H1 (cell line): ENCODE measurements around the gene POLN. TPM values are rescaled to one million over a fixed set of nuclear protein-coding genes. Genes with fewer than 3 reads are reported as not detected.

Experiments
- CTCF ChIA-PET: fragments of 300-600 bp; sonication (Branson Sonifier 250); formaldehyde crosslinking; loops from one replicate; lab custom pipeline; 2021; ENCODE audit not compliant: partially characterized antibody; lab: Charles Lee
- POLR2A ChIA-PET: fragments of 300-600 bp; sonication (Branson Sonifier 250); formaldehyde crosslinking; loops from one replicate; lab custom pipeline; 2021; ENCODE audit warnings: inconsistent platforms; ENCODE audit not compliant: partially characterized antibody; lab: Charles Lee
- DNase-seq, 2 experiments: peaks; one replicate each; pipeline versions ENCODE4 v3.0.0 to v3.0.0-alpha.2; 2010 to 2022; ENCODE audit warnings: low spot score in 2 of 2, low read depth in 1 of 2, mixed read lengths in 1 of 2
- FAIRE-seq: peaks from 2 replicates; lab custom pipeline; 2011; peaks lifted over from hg19 to GRCh38; lab: Jason Lieb, UNC
- H2AFZ ChIP-seq: 2 replicates; pipeline ENCODE4 v1.8.1; 2012; ENCODE audit warnings: low read length, inconsistent platforms
- H2AK5ac ChIP-seq: 2 replicates; pipeline ENCODE4 v1.6.1; 2013; ENCODE audit warnings: low read depth, low read length
- H2BK120ac ChIP-seq: replicated peaks from 2 replicates; pipeline ENCODE3; 2013; ENCODE audit warnings: low read depth, low read length, inconsistent platforms
- H2BK12ac ChIP-seq: 2 replicates; pipeline ENCODE4 v1.6.1; 2013; ENCODE audit warnings: low read depth, low read length
- H2BK15ac ChIP-seq: 2 replicates; pipeline ENCODE4 v1.6.1; 2013; ENCODE audit warnings: low read length
- H2BK20ac ChIP-seq: 2 replicates; pipeline ENCODE4 v1.6.1; 2013; ENCODE audit warnings: low read length
- H2BK5ac ChIP-seq: 2 replicates; pipeline ENCODE4 v1.6.1; 2013; ENCODE audit warnings: low read depth, low read length
- H3K14ac ChIP-seq: 2 replicates; pipeline ENCODE4 v1.6.1; 2013; ENCODE audit warnings: inconsistent platforms; ENCODE audit not compliant: insufficient read length
- H3K18ac ChIP-seq: 2 replicates; pipeline ENCODE4 v1.6.1; 2013; ENCODE audit warnings: low read length; ENCODE audit errors: extremely low read depth
- H3K23ac ChIP-seq: 2 replicates; pipeline ENCODE4 v1.6.1; 2013; ENCODE audit warnings: inconsistent platforms; ENCODE audit not compliant: insufficient read length
- H3K23me2 ChIP-seq: 2 replicates; pipeline ENCODE4 v1.6.1; 2013; ENCODE audit warnings: low read depth, low read length
- H3K27ac ChIP-seq: 2 replicates; pipeline ENCODE4 v1.6.1; 2011; ENCODE audit warnings: low read depth, low read length, inconsistent platforms
- H3K27me3 ChIP-seq, 4 experiments: replicated peaks in 1 of 4; 1 replicate in 1 of 4; 2 replicates in 3 of 4; pipeline versions ENCODE4 v1.6.1 to v1.8.1; 2011 to 2013; ENCODE audit warnings: low read length in 3 of 4, mild to moderate bottlenecking in 3 of 4, inconsistent platforms in 2 of 4, mixed read lengths in 2 of 4, moderate library complexity in 1 of 4; ENCODE audit not compliant: control insufficient read depth in 3 of 4, insufficient read depth in 3 of 4; ENCODE audit errors: extremely low read depth in 1 of 4
- H3K36me3 ChIP-seq, 4 experiments: 2 replicates each; pipeline versions ENCODE4 v1.6.1 to v1.8.1; 2011 to 2013; ENCODE audit warnings: mild to moderate bottlenecking in 4 of 4, low read length in 3 of 4, moderate library complexity in 2 of 4, control low read depth in 1 of 4, inconsistent platforms in 1 of 4; ENCODE audit not compliant: insufficient read depth in 4 of 4, control insufficient read depth in 2 of 4
- H3K4ac ChIP-seq: replicated peaks from 2 replicates; pipeline ENCODE3; 2013; ENCODE audit warnings: low read length, low read depth, mixed read lengths, inconsistent platforms; ENCODE audit not compliant: insufficient read length
- H3K4me1 ChIP-seq, 4 experiments: replicated peaks in 1 of 4; 1 replicate in 1 of 4; 2 replicates in 3 of 4; pipeline versions ENCODE4 v1.6.1 to v1.8.1; 2011 to 2013; ENCODE audit warnings: low read length in 3 of 4, inconsistent platforms in 2 of 4, mixed read lengths in 1 of 4; ENCODE audit not compliant: insufficient read depth in 4 of 4, control insufficient read depth in 3 of 4
- H3K4me2 ChIP-seq, 2 experiments: 2 replicates each; pipeline versions ENCODE4 v1.6.1 to v1.8.1; 2011 to 2013; ENCODE audit warnings: low read depth in 2 of 2, low read length in 2 of 2, control low read depth in 1 of 2, inconsistent platforms in 1 of 2, mild to moderate bottlenecking in 1 of 2; ENCODE audit not compliant: insufficient read depth in 1 of 2
- H3K4me3 ChIP-seq, 4 experiments: fragments of 200-600, 300-600 bp in 1 of 4; sonication (generic), shearing (Covaris generic), sonication (Bioruptor Twin) in 1 of 4; 2 replicates each; pipeline versions ENCODE4 v1.5.1 to v1.8.1; 2011 to 2016; ENCODE audit warnings: low read length in 4 of 4, low read depth in 3 of 4, control low read depth in 2 of 4, inconsistent platforms in 2 of 4, mild to moderate bottlenecking in 2 of 4, mixed read lengths in 1 of 4, moderate library complexity in 1 of 4; ENCODE audit not compliant: insufficient read depth in 2 of 4; ENCODE audit errors: extremely low read depth in 1 of 4
- H3K56ac ChIP-seq: replicated peaks from 2 replicates; pipeline ENCODE3; 2013; ENCODE audit warnings: low read depth, mild to moderate bottlenecking, mixed read lengths, low read length, inconsistent platforms; ENCODE audit not compliant: insufficient read length
- H3K79me1 ChIP-seq: 2 replicates; pipeline ENCODE4 v1.6.1; 2013; ENCODE audit warnings: low read depth, low read length, control low read depth
- H3K79me2 ChIP-seq, 2 experiments: 2 replicates each; pipeline versions ENCODE4 v1.6.1 to v1.8.1; 2012 to 2013; ENCODE audit warnings: low read length in 2 of 2, mild to moderate bottlenecking in 2 of 2, inconsistent platforms in 1 of 2; ENCODE audit not compliant: insufficient read depth in 2 of 2, control insufficient read depth in 1 of 2
- H3K9ac ChIP-seq, 4 experiments: replicated peaks in 1 of 4; 1 replicate in 1 of 4; 2 replicates in 3 of 4; pipeline versions ENCODE4 v1.6.1 to v1.8.1; 2011 to 2013; ENCODE audit warnings: low read depth in 3 of 4, low read length in 3 of 4, control low read depth in 2 of 4, mild to moderate bottlenecking in 2 of 4, moderate library complexity in 2 of 4, inconsistent platforms in 1 of 4; ENCODE audit errors: extremely low read depth in 1 of 4
- H3K9me3 ChIP-seq, 2 experiments: 2 replicates each; pipeline versions ENCODE4 v1.6.1 to v1.8.1; 2012 to 2013; ENCODE audit warnings: mild to moderate bottlenecking in 2 of 2, moderate library complexity in 2 of 2, control low read depth in 1 of 2, inconsistent platforms in 1 of 2, low read depth in 1 of 2, low read length in 1 of 2, mixed read lengths in 1 of 2; ENCODE audit not compliant: insufficient read depth in 2 of 2
- H4K20me1 ChIP-seq, 2 experiments: replicated peaks in 1 of 2; 2 replicates each; pipeline versions ENCODE3 to v1.8.1; 2011 to 2013; ENCODE audit warnings: inconsistent platforms in 2 of 2, low read length in 2 of 2, mild to moderate bottlenecking in 1 of 2; ENCODE audit not compliant: insufficient read depth in 2 of 2, control insufficient read depth in 1 of 2
- H4K5ac ChIP-seq: 2 replicates; pipeline ENCODE4 v1.6.1; 2013; ENCODE audit warnings: low read length, low read depth, mixed read lengths, inconsistent platforms; ENCODE audit not compliant: insufficient read length
- H4K8ac ChIP-seq: 2 replicates; pipeline ENCODE4 v1.8.0; 2013; ENCODE audit warnings: mild to moderate bottlenecking, moderate library complexity, low read length, inconsistent platforms; ENCODE audit not compliant: insufficient read depth; ENCODE audit errors: extremely low read depth
- H4K91ac ChIP-seq: replicated peaks from 2 replicates; pipeline ENCODE3; 2013; ENCODE audit warnings: low read length, mixed read lengths, inconsistent platforms; ENCODE audit not compliant: insufficient read length
- BCL11A ChIP-seq, 2 experiments: IDR thresholded peaks; one replicate each; pipeline ENCODE4 v1.6.1; 2011; ENCODE audit warnings: low read depth in 2 of 2, low read length in 2 of 2, mild to moderate bottlenecking in 2 of 2
- CTBP2 ChIP-seq: IDR thresholded peaks from 2 replicates; pipeline ENCODE4 v1.7.0; 2011; ENCODE audit warnings: borderline replicate concordance, mild to moderate bottlenecking, moderate library complexity, mixed read lengths, low read length; ENCODE audit not compliant: insufficient read depth, insufficient read length
- FOSL1 ChIP-seq: IDR thresholded peaks from 2 replicates; pipeline ENCODE4 v1.6.1; 2011; ENCODE audit warnings: mild to moderate bottlenecking, low read depth, low read length, moderate library complexity; ENCODE audit not compliant: insufficient read depth
- JUN ChIP-seq: IDR thresholded peaks from 2 replicates; pipeline ENCODE4 v1.6.1; 2011; ENCODE audit warnings: low read depth, mild to moderate bottlenecking, improper control_type of control experiment, low read length
- NRF1 ChIP-seq: IDR thresholded peaks from 2 replicates; pipeline ENCODE4 v1.6.1; 2011; ENCODE audit warnings: mild to moderate bottlenecking, low read depth, low read length, improper control_type of control experiment
- RBBP5 ChIP-seq: IDR thresholded peaks from 2 replicates; pipeline ENCODE4 v1.7.1; 2012; ENCODE audit warnings: low read depth, mild to moderate bottlenecking, inconsistent platforms, low read length, moderate library complexity, borderline replicate concordance
- SAP30 ChIP-seq: fragments of 300-600 bp; sonication (generic); IDR thresholded peaks from 2 replicates; pipeline ENCODE4 v1.7.1; 2012; ENCODE audit warnings: low read length, moderate library complexity, mild to moderate bottlenecking, inconsistent platforms; ENCODE audit not compliant: insufficient read depth, insufficient replicate concordance
- SP2 ChIP-seq: IDR thresholded peaks from 2 replicates; pipeline ENCODE4 v1.6.1; 2012; ENCODE audit warnings: mild to moderate bottlenecking, low read length, inconsistent platforms
- WGBS, 2 experiments: shearing (Covaris generic) in 1 of 2; methylation state at CpG; one replicate each; pipeline versions ENCODE4 v1.1.6 to v1.1.7; 2013 to 2015; ENCODE audit warnings: low lambda C conversion rate in 2 of 2, mixed read lengths in 2 of 2, inconsistent platforms in 1 of 2, low coverage in 1 of 2, missing lambda C conversion rate in 1 of 2; ENCODE audit not compliant: insufficient replicate concordance in 2 of 2, insufficient coverage in 1 of 2, insufficient read length in 1 of 2; ENCODE audit errors: extremely low coverage in 1 of 2, missing lambda C conversion rate in 1 of 2; 5-methylcytosine and 5-hydroxymethylcytosine counted together
- polyA plus RNA-seq, 7 experiments: library from polyadenylated mRNA; depleted of rRNA in 3 of 7; stranded (reverse) in 5 of 7; unstranded in 2 of 7; fragments of >200 nt in 5 of 7; fragments of 200-250 nt in 2 of 7; gene quantifications; 1 replicate in 5 of 7; 2 replicates in 1 of 7; 4 replicates in 1 of 7; pipeline versions ENCODE4 v1.2.1 to v1.2.3, GENCODE V29; 2011 to 2013; ENCODE audit warnings: missing spikeins in 2 of 7, mixed read lengths in 2 of 7
- total RNA-seq: library from RNA; stranded (reverse); fragmentation: NEBNext Ultra II Directional; extraction: Animal tissue kit (Norgen Biotek cat#: 25700); gene quantifications from 2 replicates; pipeline ENCODE4 v1.2.1, GENCODE V29; 2021

The POLN gene
- total and polyA plus RNA-seq, 2 of the 8 experiments (the other 6 are each of a cell fraction or from before 2014, with no cell fraction given): 0.98 to 1.5 TPM

GRCh38 chr4:2263926-2264321, 22.0 kb upstream of the POLN start:
- Histone ChIP-seq H3K27ac (no peak overlapping the region), H3K4me1 (peaks cover 0 to 13% (median 8%) of the 10 kb centered on the region in 4 experiments; a peak in 5 of 7 replicates), H3K4me3 (no peak overlapping the region), H4K5ac (no peak overlapping the region), H3K23me2 (peaks cover 10% of the 10 kb centered on the region; the same call in 1 of the 2 replicates), H4K8ac (no peak overlapping the region), H3K4ac (no peak overlapping the region), H3K18ac (no peak overlapping the region), H3K56ac (no peak overlapping the region), H2BK15ac (no peak overlapping the region), H2BK120ac (no peak overlapping the region), H3K4me2 (no peak overlapping the region), H3K79me2 (no peaks in the 10 kb centered on the region), H4K91ac (no peak overlapping the region), H3K9ac (no peak overlapping the region), H2AK5ac (no peak overlapping the region), H2BK5ac (no peak overlapping the region), H3K36me3 (no peaks in the 10 kb centered on the region), H2AFZ (no peak overlapping the region), H4K20me1 (peaks cover 0 to 6% of the 10 kb centered on the region in 2 experiments), H3K79me1 (no peaks in the 10 kb centered on the region), H2BK12ac (no peak overlapping the region), H2BK20ac (no peak overlapping the region), H3K9me3 (no peaks in the 10 kb centered on the region), H3K27me3 (no peaks in the 10 kb centered on the region), H3K14ac (no peak overlapping the region), H3K23ac (no peak overlapping the region)
- no peak for FAIRE-seq
- ChIA-PET CTCF (interaction anchor here (2.2 kb wide), 1 partner anchor 43 kb away, joined by 6 read pairs; no protein-coding TSS in a partner anchor), POLR2A (no interaction called here)
- 93% methylated on average over 4 of the region's 6 CpGs; no CpG with 5 or more reads in 1 of the 2 experiments for WGBS, 2 experiments
- no peak for DNase-seq
- no peak for TF ChIP-seq CTBP2
- no peak for TF ChIP-seq SAP30
- no peak for TF ChIP-seq RBBP5
- no peak for TF ChIP-seq NRF1
- TF ChIP-seq SP2: no peak
- TF ChIP-seq BCL11A (IDR thresholded peaks at IDR 0.05; ENCODE audit: low read depth in 2 of 2, low read length in 2 of 2): no peak
- no peak for TF ChIP-seq JUN
- no peak for TF ChIP-seq FOSL1
